IMR-90 (cell line): ENCODE measurements around the gene MCF2L. TPM values are rescaled to one million over a fixed set of nuclear protein-coding genes. Genes with fewer than 3 reads are reported as not detected.

ENCODE experiments used
- ATAC-seq: fragments of 200-7000 bp; cut with Tn5 transposase; 2 replicates; pipeline ENCODE4 v1.9.1; 2020; ENCODE audit warnings: low read depth, mild to moderate bottlenecking, moderate library complexity
- BruUV-seq: library from RNA; stranded (reverse); fragments of 400-500 nt; replicated peaks from 2 replicates; lab custom pipeline; 2021; lab: Mats Ljungman, UMichigan
- CTCF ChIA-PET: fragments of 300-600 bp; formaldehyde crosslinking; extraction: SDS; loops from one replicate; lab custom pipeline; 2021; ENCODE audit warnings: antibody characterized with exemption; lab: Yijun Ruan, JAX
- POLR2A ChIA-PET: fragments of 300-600 bp; sonication (Branson Sonifier 250); formaldehyde crosslinking; loops from one replicate; lab custom pipeline; 2022; ENCODE audit warnings: antibody characterized with exemption; ENCODE audit not compliant: unreplicated experiment; lab: Charles Lee
- DNase-seq: peaks from one replicate; pipeline ENCODE4 v3.0.0; 2013
- H2AFZ ChIP-seq: replicated peaks from 2 replicates; pipeline ENCODE3; 2013; ENCODE audit warnings: low read length, mild to moderate bottlenecking; ENCODE audit not compliant: poor library complexity
- H2AK5ac ChIP-seq: 2 replicates; pipeline ENCODE4 v1.6.1; 2013; ENCODE audit warnings: low read depth, low read length, inconsistent platforms
- H2AK9ac ChIP-seq: replicated peaks from 2 replicates; pipeline ENCODE3; 2013; ENCODE audit warnings: mild to moderate bottlenecking, low read depth, low read length, moderate library complexity; ENCODE audit not compliant: poor library complexity
- H2BK120ac ChIP-seq: 2 replicates; pipeline ENCODE4 v1.6.1; 2013; ENCODE audit warnings: low read depth, low read length, inconsistent platforms
- H2BK15ac ChIP-seq: 3 replicates; pipeline ENCODE4 v1.6.1; 2013; ENCODE audit warnings: low read depth, low read length, inconsistent platforms
- H2BK20ac ChIP-seq: 2 replicates; pipeline ENCODE4 v1.6.1; 2013; ENCODE audit warnings: low read depth, mild to moderate bottlenecking, inconsistent platforms, low read length, moderate library complexity
- H2BK5ac ChIP-seq: 2 replicates; pipeline ENCODE4 v1.6.1; 2013; ENCODE audit warnings: mild to moderate bottlenecking, low read depth, low read length, inconsistent platforms; ENCODE audit not compliant: poor library complexity, severe bottlenecking
- H3K14ac ChIP-seq: replicated peaks from 2 replicates; pipeline ENCODE4 v1.6.1; 2013; ENCODE audit warnings: low read depth, low read length, inconsistent platforms
- H3K18ac ChIP-seq: 2 replicates; pipeline ENCODE4 v1.6.1; 2013; ENCODE audit warnings: low read depth, low read length, control low read depth
- H3K23ac ChIP-seq: 2 replicates; pipeline ENCODE4 v1.6.1; 2013; ENCODE audit warnings: low read depth, low read length, inconsistent platforms
- H3K27ac ChIP-seq: 2 replicates; pipeline ENCODE4 v1.5.1; 2013; ENCODE audit warnings: mild to moderate bottlenecking, control low read depth, low read length; ENCODE audit not compliant: insufficient read depth
- H3K27me3 ChIP-seq: 2 replicates; pipeline ENCODE4 v1.6.1; 2013; ENCODE audit warnings: low read length; ENCODE audit not compliant: control insufficient read depth, insufficient read depth
- H3K36me3 ChIP-seq: 2 replicates; pipeline ENCODE4 v1.6.1; 2013; ENCODE audit warnings: low read length, mixed read lengths; ENCODE audit not compliant: control insufficient read depth, insufficient read depth
- H3K4ac ChIP-seq: 2 replicates; pipeline ENCODE4 v1.6.1; 2013; ENCODE audit warnings: low read depth, low read length, inconsistent platforms
- H3K4me1 ChIP-seq: 2 replicates; pipeline ENCODE4 v1.6.1; 2013; ENCODE audit warnings: low read length, mixed read lengths; ENCODE audit not compliant: control insufficient read depth, insufficient read depth
- H3K4me2 ChIP-seq: 2 replicates; pipeline ENCODE4 v1.6.1; 2013; ENCODE audit warnings: low read depth, mild to moderate bottlenecking, control low read depth, low read length, moderate library complexity
- H3K4me3 ChIP-seq: 2 replicates; pipeline ENCODE4 v1.5.1; 2013; ENCODE audit warnings: low read depth, mild to moderate bottlenecking, control low read depth, low read length, moderate library complexity; ENCODE audit not compliant: insufficient read depth
- H3K56ac ChIP-seq: 2 replicates; pipeline ENCODE4 v1.6.1; 2013; ENCODE audit warnings: low read length, inconsistent platforms; ENCODE audit not compliant: insufficient read depth; ENCODE audit errors: extremely low read depth
- H3K79me1 ChIP-seq, 2 experiments: 2 replicates each; pipeline ENCODE4 v1.6.1; 2013; ENCODE audit warnings: low read length in 2 of 2, inconsistent platforms in 1 of 2, low read depth in 1 of 2
- H3K9ac ChIP-seq: 2 replicates; pipeline ENCODE4 v1.6.1; 2013; ENCODE audit warnings: low read depth, low read length, control low read depth
- H3K9me1 ChIP-seq: 2 replicates; pipeline ENCODE4 v1.6.1; 2013; ENCODE audit warnings: low read length, inconsistent platforms; ENCODE audit not compliant: insufficient read depth
- H3K9me3 ChIP-seq: 2 replicates; pipeline ENCODE4 v1.6.1; 2013; ENCODE audit warnings: low read length; ENCODE audit not compliant: control insufficient read depth, insufficient read depth
- H4K20me1 ChIP-seq: 2 replicates; pipeline ENCODE4 v1.6.1; 2013; ENCODE audit warnings: low read length, inconsistent platforms; ENCODE audit not compliant: insufficient read depth
- H4K5ac ChIP-seq: 2 replicates; pipeline ENCODE4 v1.6.1; 2013; ENCODE audit warnings: mild to moderate bottlenecking, low read depth, low read length, control low read depth
- H4K8ac ChIP-seq, 2 experiments: 2 replicates each; pipeline ENCODE4 v1.6.1; 2013; ENCODE audit warnings: low read depth in 2 of 2, low read length in 2 of 2, control low read depth in 1 of 2, inconsistent platforms in 1 of 2
- H4K91ac ChIP-seq: 2 replicates; pipeline ENCODE4 v1.6.1; 2013; ENCODE audit warnings: low read depth, low read length, inconsistent platforms; ENCODE audit not compliant: insufficient read depth
- BHLHE40 ChIP-seq: fragments of 150-350 bp; IDR thresholded peaks from 2 replicates; pipeline ENCODE4 v1.6.1; 2016; ENCODE audit warnings: mild to moderate bottlenecking, low read depth, low read length
- CEBPB ChIP-seq: IDR thresholded peaks from 2 replicates; pipeline ENCODE4 v1.6.1; 2012; ENCODE audit warnings: low read depth, low read length, improper control_type of control experiment
- CHD1 ChIP-seq: IDR thresholded peaks from 2 replicates; pipeline ENCODE4 v1.6.1; 2012; ENCODE audit warnings: low read depth, low read length, improper control_type of control experiment
- FOS ChIP-seq: fragments of 150-350 bp; IDR thresholded peaks from 2 replicates; pipeline ENCODE4 v1.6.1; 2016; ENCODE audit warnings: low read depth, low read length
- MAFK ChIP-seq: IDR thresholded peaks from 2 replicates; pipeline ENCODE4 v1.6.1; 2012; ENCODE audit warnings: low read depth, low read length, improper control_type of control experiment
- MAZ ChIP-seq: IDR thresholded peaks from 2 replicates; pipeline ENCODE4 v1.6.1; 2012; ENCODE audit warnings: low read depth, mild to moderate bottlenecking, low read length, improper control_type of control experiment, moderate library complexity, borderline replicate concordance
- MXI1 ChIP-seq: IDR thresholded peaks from 2 replicates; pipeline ENCODE4 v1.6.1; 2012; ENCODE audit warnings: low read depth, mild to moderate bottlenecking, low read length, moderate library complexity, borderline replicate concordance
- NFE2L2 ChIP-seq: fragments of 150-350 bp; IDR thresholded peaks from 2 replicates; pipeline ENCODE4 v1.6.1; 2016; ENCODE audit warnings: low read depth, mild to moderate bottlenecking, low read length
- POLR2A ChIP-seq: IDR thresholded peaks from 2 replicates; pipeline ENCODE4 v1.6.1; 2012; ENCODE audit warnings: mild to moderate bottlenecking, low read depth, low read length
- RAD21 ChIP-seq: IDR thresholded peaks from 2 replicates; pipeline ENCODE4 v1.6.1; 2012; ENCODE audit warnings: low read length, improper control_type of control experiment
- RCOR1 ChIP-seq: IDR thresholded peaks from 2 replicates; pipeline ENCODE4 v1.6.1; 2012; ENCODE audit warnings: mild to moderate bottlenecking, low read length, improper control_type of control experiment; ENCODE audit not compliant: insufficient replicate concordance
- RFX5 ChIP-seq: IDR thresholded peaks from 2 replicates; pipeline ENCODE4 v1.8.0; 2012; ENCODE audit warnings: low read depth, mild to moderate bottlenecking, low read length, moderate library complexity
- SMC3 ChIP-seq: fragments of 150-350 bp; IDR thresholded peaks from 2 replicates; pipeline ENCODE4 v1.6.1; 2016; ENCODE audit warnings: low read depth, mild to moderate bottlenecking, antibody characterized with exemption, low read length, moderate library complexity
- WGBS, 2 experiments: methylation state at CpG; one replicate each; pipeline versions ENCODE4 v1.1.5 to v1.1.7; 2013; ENCODE audit warnings: missing lambda C conversion rate in 2 of 2; ENCODE audit not compliant: insufficient read length in 1 of 2; ENCODE audit errors: extremely low coverage in 2 of 2; 5-methylcytosine and 5-hydroxymethylcytosine counted together
- dilution Hi-C: fragments of 300-500 bp; cut with HindIII; formaldehyde crosslinking; loops from one replicate; pipeline ENCODE4 v1.14.3; 2018; ENCODE audit warnings: low sequenced_read_pairs; ENCODE audit not compliant: unreplicated experiment
- in situ Hi-C: fragments of 300-500 bp; cut with MboI; formaldehyde crosslinking; loops from 3 replicates; pipeline ENCODE4 v1.14.3; 2019; ENCODE audit warnings: low sequenced_read_pairs, inconsistent platforms, mixed read lengths
- intact Hi-C: fragments of 100-400 bp; cut with micrococcal nuclease; formaldehyde crosslinking; loops from 2 replicates; pipeline ENCODE4 v1.10.0; 2022
- polyA plus RNA-seq, 3 experiments: library from polyadenylated mRNA; depleted of rRNA; stranded (reverse); fragments of >200 nt; gene quantifications; 2 replicates each; pipeline ENCODE4 v1.2.3, GENCODE V29; 2012; ENCODE audit warnings: low replicate concordance in 1 of 3
- total RNA-seq: library from RNA; depleted of rRNA; stranded (reverse); fragments of >200 nt; gene quantifications from 2 replicates; pipeline ENCODE4 v1.2.3, GENCODE V29; 2012
- TF ChIP-seq, protein P1 (sequence below): fragments of 150-350 bp; IDR thresholded peaks from 2 replicates; pipeline ENCODE4 v1.6.1; 2016; ENCODE audit warnings: low read depth, mild to moderate bottlenecking, low read length, moderate library complexity, borderline replicate concordance
- TF ChIP-seq, protein P2 (sequence below): fragments of 150-350 bp; IDR thresholded peaks from 2 replicates; pipeline ENCODE4 v1.6.1; 2017; ENCODE audit warnings: mild to moderate bottlenecking, antibody characterized with exemption, low read length, low read depth
- TF ChIP-seq, protein P3 (sequence below): conservative IDR thresholded peaks from 2 replicates; pipeline ENCODE4 v1.5.1; 2012; ENCODE audit warnings: mild to moderate bottlenecking, low read depth, low read length, improper control_type of control experiment

Gene MCF2L
- total and polyA plus RNA-seq, 2 of the 4 experiments (the other 2 are of a cell fraction): 0.18 TPM; not detected in 1

DNA sequence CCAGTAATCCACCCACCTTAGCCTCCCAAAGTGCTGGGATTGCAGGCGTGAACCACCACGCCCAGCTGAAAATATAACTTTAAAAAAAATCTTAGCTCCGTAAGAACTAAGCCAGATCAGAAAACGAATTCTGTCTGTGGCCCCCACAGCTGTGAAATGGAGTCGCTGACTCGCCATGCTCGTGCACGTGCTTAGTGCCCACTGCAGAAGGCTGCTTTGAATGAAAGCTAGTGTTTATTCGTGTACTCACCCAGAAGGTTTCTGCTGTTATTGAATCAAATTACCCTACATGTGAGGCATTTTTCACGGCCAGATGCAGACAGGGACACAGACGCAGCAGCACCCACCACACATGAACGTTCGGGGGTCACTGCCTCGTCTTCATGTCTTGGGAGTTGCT lies 74.9 kb downstream of the MCF2L start:
- H3K9me3 ChIP-seq: no peaks in the 10 kb centered on the region
- no peak for DNase-seq
- H4K8ac ChIP-seq: no peak overlapping the region
- in situ Hi-C loops (no loop called here), intact Hi-C loops (no loop called here), dilution Hi-C loops (no loop called here)
- no peak overlapping the region for H3K56ac ChIP-seq
- TF ChIP-seq FOS: no peak
- no peak for TF ChIP-seq MAZ
- TF ChIP-seq, protein P1, sequence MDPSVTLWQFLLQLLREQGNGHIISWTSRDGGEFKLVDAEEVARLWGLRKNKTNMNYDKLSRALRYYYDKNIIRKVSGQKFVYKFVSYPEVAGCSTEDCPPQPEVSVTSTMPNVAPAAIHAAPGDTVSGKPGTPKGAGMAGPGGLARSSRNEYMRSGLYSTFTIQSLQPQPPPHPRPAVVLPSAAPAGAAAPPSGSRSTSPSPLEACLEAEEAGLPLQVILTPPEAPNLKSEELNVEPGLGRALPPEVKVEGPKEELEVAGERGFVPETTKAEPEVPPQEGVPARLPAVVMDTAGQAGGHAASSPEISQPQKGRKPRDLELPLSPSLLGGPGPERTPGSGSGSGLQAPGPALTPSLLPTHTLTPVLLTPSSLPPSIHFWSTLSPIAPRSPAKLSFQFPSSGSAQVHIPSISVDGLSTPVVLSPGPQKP: no peak
- TF ChIP-seq NFE2L2: no peak
- TF ChIP-seq MXI1: no peak
- no peak for TF ChIP-seq BHLHE40
- no peak for TF ChIP-seq CEBPB
- TF ChIP-seq RCOR1: no peak
- TF ChIP-seq SMC3: no peak
- no peak for TF ChIP-seq MAFK
- TF ChIP-seq RAD21: no peak
- TF ChIP-seq, protein P2, sequence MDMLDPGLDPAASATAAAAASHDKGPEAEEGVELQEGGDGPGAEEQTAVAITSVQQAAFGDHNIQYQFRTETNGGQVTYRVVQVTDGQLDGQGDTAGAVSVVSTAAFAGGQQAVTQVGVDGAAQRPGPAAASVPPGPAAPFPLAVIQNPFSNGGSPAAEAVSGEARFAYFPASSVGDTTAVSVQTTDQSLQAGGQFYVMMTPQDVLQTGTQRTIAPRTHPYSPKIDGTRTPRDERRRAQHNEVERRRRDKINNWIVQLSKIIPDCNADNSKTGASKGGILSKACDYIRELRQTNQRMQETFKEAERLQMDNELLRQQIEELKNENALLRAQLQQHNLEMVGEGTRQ: no peak
- TF ChIP-seq, protein P3, sequence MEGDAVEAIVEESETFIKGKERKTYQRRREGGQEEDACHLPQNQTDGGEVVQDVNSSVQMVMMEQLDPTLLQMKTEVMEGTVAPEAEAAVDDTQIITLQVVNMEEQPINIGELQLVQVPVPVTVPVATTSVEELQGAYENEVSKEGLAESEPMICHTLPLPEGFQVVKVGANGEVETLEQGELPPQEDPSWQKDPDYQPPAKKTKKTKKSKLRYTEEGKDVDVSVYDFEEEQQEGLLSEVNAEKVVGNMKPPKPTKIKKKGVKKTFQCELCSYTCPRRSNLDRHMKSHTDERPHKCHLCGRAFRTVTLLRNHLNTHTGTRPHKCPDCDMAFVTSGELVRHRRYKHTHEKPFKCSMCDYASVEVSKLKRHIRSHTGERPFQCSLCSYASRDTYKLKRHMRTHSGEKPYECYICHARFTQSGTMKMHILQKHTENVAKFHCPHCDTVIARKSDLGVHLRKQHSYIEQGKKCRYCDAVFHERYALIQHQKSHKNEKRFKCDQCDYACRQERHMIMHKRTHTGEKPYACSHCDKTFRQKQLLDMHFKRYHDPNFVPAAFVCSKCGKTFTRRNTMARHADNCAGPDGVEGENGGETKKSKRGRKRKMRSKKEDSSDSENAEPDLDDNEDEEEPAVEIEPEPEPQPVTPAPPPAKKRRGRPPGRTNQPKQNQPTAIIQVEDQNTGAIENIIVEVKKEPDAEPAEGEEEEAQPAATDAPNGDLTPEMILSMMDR: no peak
- TF ChIP-seq POLR2A: no peak
- no peak for TF ChIP-seq CHD1
- no peak for TF ChIP-seq RFX5
- peaks cover 58% of the 10 kb centered on the region for H3K27me3 ChIP-seq
- H2AFZ ChIP-seq: no peak overlapping the region
- no peak overlapping the region for H3K4me3 ChIP-seq
- H3K4me2 ChIP-seq: no peak overlapping the region
- H2AK5ac ChIP-seq: no peak overlapping the region
- no peak overlapping the region for H3K14ac ChIP-seq
- no peak overlapping the region for H2BK15ac ChIP-seq
- no peak for ATAC-seq
- H3K36me3 ChIP-seq: no peaks in the 10 kb centered on the region
- H3K27ac ChIP-seq: no peak overlapping the region
- no peaks in the 10 kb centered on the region for H3K79me1 ChIP-seq
- CTCF ChIA-PET: no interaction called here
- H4K5ac ChIP-seq: no peak overlapping the region
- H2BK20ac ChIP-seq: no peak overlapping the region
- no peak overlapping the region for H3K23ac ChIP-seq
- H3K9me1 ChIP-seq: no peaks in the 10 kb centered on the region
- H2BK5ac ChIP-seq: no peak overlapping the region
- H4K91ac ChIP-seq: no peak overlapping the region
- no peak overlapping the region for H3K18ac ChIP-seq
- H3K4me1 ChIP-seq: no peaks in the 10 kb centered on the region
- no peaks in the 10 kb centered on the region for H4K20me1 ChIP-seq
- H3K4ac ChIP-seq: no peak overlapping the region
- no peak overlapping the region for H2BK120ac ChIP-seq
- H3K9ac ChIP-seq: no peak overlapping the region
- WGBS, 2 experiments: 57% methylated on average over 5 of the region's 14 CpGs; no CpG with 5 or more reads in 1 of the 2 experiments
- H2AK9ac ChIP-seq: peak overlapping the region; percentile 10
- POLR2A ChIA-PET: no interaction called here
- BruUV-seq: no TSS peak
